ENCODE measurements around the gene MVB12B.

MVB12B gene

GRCh38 chr9:126363847-126364671 is 37.4 kb downstream of the MVB12B start:
- no peak for TF ChIP-seq CTCF (IDR thresholded peaks at IDR 0.05; ENCODE audit: low read depth, low read length, missing control alignments)
- no peak for DNase-seq
- in situ Hi-C loops (cut with HindIII; ENCODE audit: low pct_ligation_motif_present, low sequenced_read_pairs): no loop called here
- no peaks in the 10 kb centered on the region for H3K36me3 ChIP-seq (replicated peaks)
- H3K27me3 ChIP-seq (replicated peaks): no peaks in the 10 kb centered on the region
- H3K27ac ChIP-seq: no peak overlapping the region
- H3K4me3 ChIP-seq (ENCODE audit: low read depth, low read length): no peak overlapping the region

- no peak for DNase-seq
- no peak overlapping the region for H3K4me3 ChIP-seq (ENCODE audit: low read depth, low read length)
- no peak overlapping the region for H3K27ac ChIP-seq
- H3K27me3 ChIP-seq (replicated peaks): no peaks in the 10 kb centered on the region
- no peaks in the 10 kb centered on the region for H3K36me3 ChIP-seq (replicated peaks)
- in situ Hi-C loops (cut with HindIII; ENCODE audit: low pct_ligation_motif_present, low sequenced_read_pairs): no loop called here
- peak; percentile 17 for TF ChIP-seq CTCF (IDR thresholded peaks at IDR 0.05; ENCODE audit: low read depth, low read length, missing control alignments)
Measured at GRCh38 chr9:126365780-126366179, 39.2 kb downstream of the MVB12B start.

GRCh38 chr9:126366366-126367011 is 39.9 kb downstream of the MVB12B start:
- no peak for TF ChIP-seq CTCF (IDR thresholded peaks at IDR 0.05; ENCODE audit: low read depth, low read length, missing control alignments)
- Histone ChIP-seq H3K27ac (no peak overlapping the region), H3K36me3 (replicated peaks) (no peaks in the 10 kb centered on the region), H3K4me3 (ENCODE audit: low read depth, low read length) (no peak overlapping the region), H3K27me3 (replicated peaks) (no peaks in the 10 kb centered on the region)
- no peak for DNase-seq
- in situ Hi-C loops (cut with HindIII; ENCODE audit: low pct_ligation_motif_present, low sequenced_read_pairs): no loop called here

GRCh38 chr9:126367139-126367538 is 40.5 kb downstream of the MVB12B start:
- no peaks in the 10 kb centered on the region for H3K36me3 ChIP-seq (replicated peaks)
- H3K27me3 ChIP-seq (replicated peaks): no peaks in the 10 kb centered on the region
- no peak for TF ChIP-seq CTCF (IDR thresholded peaks at IDR 0.05; ENCODE audit: low read depth, low read length, missing control alignments)
- H3K4me3 ChIP-seq (ENCODE audit: low read depth, low read length): no peak overlapping the region
- DNase-seq: no peak
- in situ Hi-C loops (cut with HindIII; ENCODE audit: low pct_ligation_motif_present, low sequenced_read_pairs): no loop called here
- no peak overlapping the region for H3K27ac ChIP-seq

- Histone ChIP-seq H3K36me3 (replicated peaks) (no peaks in the 10 kb centered on the region), H3K27me3 (replicated peaks) (no peaks in the 10 kb centered on the region), H3K4me3 (ENCODE audit: low read depth, low read length) (no peak overlapping the region), H3K27ac (no peak overlapping the region)
- DNase-seq: no peak
- no peak for TF ChIP-seq CTCF (IDR thresholded peaks at IDR 0.05; ENCODE audit: low read depth, low read length, missing control alignments)
- in situ Hi-C loops (cut with HindIII; ENCODE audit: low pct_ligation_motif_present, low sequenced_read_pairs): no loop called here
Measured at GRCh38 chr9:126367616-126368015, 41.0 kb downstream of the MVB12B start.
